HepG2 (cell line): Measurements from ENCODE around the gene AHSP. TPM values are rescaled to one million over a fixed set of nuclear protein-coding genes. Genes with fewer than 3 reads are reported as not detected.

Experiments
- BHLHE40 ChIP-seq: IDR thresholded peaks from 2 replicates; pipeline ENCODE4 v1.6.1; 2011; ENCODE audit warnings: low read length, improper control_type of control experiment
- CBX2 ChIP-seq, 2 experiments: fragments of 200-600 bp in 1 of 2; sonication (generic); formaldehyde crosslinking in 1 of 2; IDR thresholded peaks; 2 replicates each; pipeline versions ENCODE4 v1.7.0 to v1.8.1; 2018 to 2022; ENCODE audit warnings: low read depth in 2 of 2, low read length in 1 of 2, mild to moderate bottlenecking in 1 of 2, missing genetic modification reagents in 1 of 2
- GTF3A ChIP-seq: sonication (generic); formaldehyde crosslinking; conservative IDR thresholded peaks from 2 replicates; pipeline ENCODE4 v1.4.0; 2020; ENCODE audit warnings: mild to moderate bottlenecking, missing genetic modification reagents
- HES4 ChIP-seq: sonication (generic); formaldehyde crosslinking; IDR thresholded peaks from 2 replicates; pipeline ENCODE4 v1.9.0; 2021; ENCODE audit warnings: mild to moderate bottlenecking, missing genetic modification reagents, borderline replicate concordance
- ISL2 ChIP-seq: sonication (generic); formaldehyde crosslinking; IDR thresholded peaks from 2 replicates; pipeline ENCODE4 v1.5.0; 2020; ENCODE audit warnings: missing genetic modification reagents
- KAT7 ChIP-seq: IDR thresholded peaks from 2 replicates; pipeline ENCODE4 v1.6.1; 2018; ENCODE audit warnings: borderline replicate concordance, missing compliant biosample characterization
- MYC ChIP-seq: sonication (generic); formaldehyde crosslinking; IDR thresholded peaks from 2 replicates; pipeline ENCODE4 v1.9.0; 2021; ENCODE audit warnings: missing genetic modification reagents, borderline replicate concordance
- POLR2G ChIP-seq: fragments of 200-400 bp; formaldehyde crosslinking; IDR thresholded peaks from 2 replicates; pipeline ENCODE4 v1.6.1; 2018; ENCODE audit warnings: mild to moderate bottlenecking, low read depth, low read length, moderate library complexity
- RARA ChIP-seq: IDR thresholded peaks from 2 replicates; pipeline ENCODE4 v1.6.1; 2016; ENCODE audit warnings: missing genetic modification reagents, missing compliant biosample characterization
- SMAD3 ChIP-seq: sonication (generic); formaldehyde crosslinking; IDR thresholded peaks from 2 replicates; pipeline ENCODE4 v1.4.0; 2020; ENCODE audit warnings: missing genetic modification reagents
- SP5 ChIP-seq: IDR thresholded peaks from 2 replicates; pipeline ENCODE4 v1.6.1; 2016; ENCODE audit warnings: low read depth, borderline replicate concordance
- ZNF12 ChIP-seq: sonication (generic); formaldehyde crosslinking; IDR thresholded peaks from 2 replicates; pipeline ENCODE4 v1.5.0; 2020; ENCODE audit warnings: missing genetic modification reagents
- ZNF205 ChIP-seq: IDR thresholded peaks from 2 replicates; pipeline ENCODE4 v1.6.1; 2018; ENCODE audit warnings: missing biosample characterization, missing genetic modification reagents
- ZNF3 ChIP-seq: IDR thresholded peaks from 2 replicates; pipeline ENCODE4 v1.7.0; 2017; ENCODE audit warnings: inconsistent platforms
- ZNF33A ChIP-seq: sonication (generic); formaldehyde crosslinking; IDR thresholded peaks from 2 replicates; pipeline ENCODE4 v1.5.1; 2020; ENCODE audit warnings: missing genetic modification reagents, mild to moderate bottlenecking, moderate library complexity, borderline replicate concordance
- ZNF501 ChIP-seq: sonication (generic); formaldehyde crosslinking; IDR thresholded peaks from 2 replicates; pipeline ENCODE4 v1.5.1; 2020; ENCODE audit warnings: mild to moderate bottlenecking, moderate library complexity, missing genetic modification reagents
- ZNF616 ChIP-seq: sonication (generic); formaldehyde crosslinking; IDR thresholded peaks from 2 replicates; pipeline ENCODE4 v1.5.0; 2020; ENCODE audit warnings: low read depth, mild to moderate bottlenecking, missing genetic modification reagents
- ZNF644 ChIP-seq: IDR thresholded peaks from 2 replicates; pipeline ENCODE4 v1.6.1; 2016; ENCODE audit warnings: low read depth
- ZNF775 ChIP-seq: sonication (generic); formaldehyde crosslinking; IDR thresholded peaks from 2 replicates; pipeline ENCODE4 v1.4.0; 2020; ENCODE audit warnings: missing genetic modification reagents, mild to moderate bottlenecking, moderate library complexity, borderline replicate concordance
- ZNF784 ChIP-seq: sonication (generic); formaldehyde crosslinking; IDR thresholded peaks from 2 replicates; pipeline ENCODE4 v1.5.1; 2020; ENCODE audit warnings: missing genetic modification reagents, mild to moderate bottlenecking, borderline replicate concordance
- polyA plus RNA-seq, 8 experiments: library from polyadenylated mRNA; depleted of rRNA in 3 of 8; stranded (reverse) in 7 of 8; unstranded in 1 of 8; fragments of >200 nt; fragmentation: Illumina TruSeq in 4 of 8; extraction: Trizol in 4 of 8; gene quantifications; 2 replicates each; pipeline versions ENCODE4 v1.2.1 to v1.2.3, GENCODE V29; 2011 to 2016; ENCODE audit warnings: low read depth in 4 of 8, missing spikeins in 1 of 8, mixed read lengths in 1 of 8; ENCODE audit not compliant: insufficient read depth in 1 of 8
- total RNA-seq, 5 experiments: library from RNA; depleted of rRNA; stranded (reverse); fragments of >200 nt; fragmentation: Illumina TruSeq; extraction: Trizol; gene quantifications; 2 replicates each; pipeline ENCODE4 v1.2.3, GENCODE V29; 2016; ENCODE audit warnings: low read depth in 1 of 5
- TF ChIP-seq, protein P1 (sequence below): sonication (generic); formaldehyde crosslinking; IDR thresholded peaks from 2 replicates; pipeline ENCODE4 v1.8.1; 2023; ENCODE audit warnings: missing genetic modification reagents, mild to moderate bottlenecking, borderline replicate concordance
- TF ChIP-seq, protein P2 (sequence below): sonication (generic); formaldehyde crosslinking; IDR thresholded peaks from 2 replicates; pipeline ENCODE4 v1.5.0; 2020; ENCODE audit warnings: mild to moderate bottlenecking, missing genetic modification reagents, moderate library complexity
- TF ChIP-seq, protein P3 (sequence below): sonication (generic); formaldehyde crosslinking; IDR thresholded peaks from 2 replicates; pipeline ENCODE4 v1.8.0; 2022; ENCODE audit warnings: missing genetic modification reagents, mild to moderate bottlenecking, moderate library complexity, borderline replicate concordance

Gene AHSP
- total and polyA plus RNA-seq, 2 of the 13 experiments (the other 11 are each of a cell fraction or from before 2014, with no cell fraction given): not detected

- TF ChIP-seq, protein P1, sequence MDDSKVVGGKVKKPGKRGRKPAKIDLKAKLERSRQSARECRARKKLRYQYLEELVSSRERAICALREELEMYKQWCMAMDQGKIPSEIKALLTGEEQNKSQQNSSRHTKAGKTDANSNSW: no peak
- no peak for TF ChIP-seq GTF3A (CRISPR knock-in tag)
- TF ChIP-seq ZNF3 (CRISPR knock-in tag): no peak
- TF ChIP-seq ZNF616: 0 out of 2 replicates have a peak, but pooled peaks have one; percentile 58
- no peak for TF ChIP-seq ZNF784 (CRISPR knock-in tag)
- TF ChIP-seq SP5 (CRISPR knock-in tag): peak; percentile 83
- no peak for TF ChIP-seq CBX2 (IDR thresholded peaks at IDR 0.05; ENCODE audit: low read depth, low read length)
- no peak for TF ChIP-seq CBX2 (CRISPR knock-in tag; IDR thresholded peaks at IDR 0.05; ENCODE audit: low read depth)
- peak; percentile 58; the same call in 1 of the 2 replicates for TF ChIP-seq ISL2 (CRISPR knock-in tag)
- no peak for TF ChIP-seq HES4 (CRISPR knock-in tag)
- no peak for TF ChIP-seq SMAD3 (CRISPR knock-in tag)
- no peak for TF ChIP-seq ZNF12 (CRISPR knock-in tag)
- peak; percentile 65 for TF ChIP-seq RARA (CRISPR knock-in tag)
- TF ChIP-seq BHLHE40: no peak
- peak; percentile 66 for TF ChIP-seq ZNF205 (CRISPR knock-in tag)
- peak; percentile 93 for TF ChIP-seq MYC
- no peak for TF ChIP-seq KAT7
- no peak; the same call in 1 of the 2 replicates for TF ChIP-seq ZNF501
- TF ChIP-seq, protein P2, sequence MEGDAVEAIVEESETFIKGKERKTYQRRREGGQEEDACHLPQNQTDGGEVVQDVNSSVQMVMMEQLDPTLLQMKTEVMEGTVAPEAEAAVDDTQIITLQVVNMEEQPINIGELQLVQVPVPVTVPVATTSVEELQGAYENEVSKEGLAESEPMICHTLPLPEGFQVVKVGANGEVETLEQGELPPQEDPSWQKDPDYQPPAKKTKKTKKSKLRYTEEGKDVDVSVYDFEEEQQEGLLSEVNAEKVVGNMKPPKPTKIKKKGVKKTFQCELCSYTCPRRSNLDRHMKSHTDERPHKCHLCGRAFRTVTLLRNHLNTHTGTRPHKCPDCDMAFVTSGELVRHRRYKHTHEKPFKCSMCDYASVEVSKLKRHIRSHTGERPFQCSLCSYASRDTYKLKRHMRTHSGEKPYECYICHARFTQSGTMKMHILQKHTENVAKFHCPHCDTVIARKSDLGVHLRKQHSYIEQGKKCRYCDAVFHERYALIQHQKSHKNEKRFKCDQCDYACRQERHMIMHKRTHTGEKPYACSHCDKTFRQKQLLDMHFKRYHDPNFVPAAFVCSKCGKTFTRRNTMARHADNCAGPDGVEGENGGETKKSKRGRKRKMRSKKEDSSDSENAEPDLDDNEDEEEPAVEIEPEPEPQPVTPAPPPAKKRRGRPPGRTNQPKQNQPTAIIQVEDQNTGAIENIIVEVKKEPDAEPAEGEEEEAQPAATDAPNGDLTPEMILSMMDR (CRISPR knock-in tag): peak; percentile 46
- peak; percentile 56; the same call in 1 of the 2 replicates for TF ChIP-seq ZNF644 (CRISPR knock-in tag)
- TF ChIP-seq, protein P3, sequence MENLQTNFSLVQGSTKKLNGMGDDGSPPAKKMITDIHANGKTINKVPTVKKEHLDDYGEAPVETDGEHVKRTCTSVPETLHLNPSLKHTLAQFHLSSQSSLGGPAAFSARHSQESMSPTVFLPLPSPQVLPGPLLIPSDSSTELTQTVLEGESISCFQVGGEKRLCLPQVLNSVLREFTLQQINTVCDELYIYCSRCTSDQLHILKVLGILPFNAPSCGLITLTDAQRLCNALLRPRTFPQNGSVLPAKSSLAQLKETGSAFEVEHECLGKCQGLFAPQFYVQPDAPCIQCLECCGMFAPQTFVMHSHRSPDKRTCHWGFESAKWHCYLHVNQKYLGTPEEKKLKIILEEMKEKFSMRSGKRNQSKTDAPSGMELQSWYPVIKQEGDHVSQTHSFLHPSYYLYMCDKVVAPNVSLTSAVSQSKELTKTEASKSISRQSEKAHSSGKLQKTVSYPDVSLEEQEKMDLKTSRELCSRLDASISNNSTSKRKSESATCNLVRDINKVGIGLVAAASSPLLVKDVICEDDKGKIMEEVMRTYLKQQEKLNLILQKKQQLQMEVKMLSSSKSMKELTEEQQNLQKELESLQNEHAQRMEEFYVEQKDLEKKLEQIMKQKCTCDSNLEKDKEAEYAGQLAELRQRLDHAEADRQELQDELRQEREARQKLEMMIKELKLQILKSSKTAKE: no peak
- TF ChIP-seq ZNF775 (CRISPR knock-in tag): no peak
- TF ChIP-seq POLR2G: peak; percentile 66
- TF ChIP-seq ZNF33A: no peak
These were observed 43.1 kb upstream of the AHSP start (continued) for GRCh38 chr16:31484491-31485171.
